LNCaP clone FGC (cell line): ENCODE results near the gene ARID1B.
A peak's percentile ranks its signal among the peaks of the same experiment; 100 is the strongest.

ENCODE experiments used
- DNase-seq: peaks from one replicate; pipeline ENCODE4 v3.0.0-alpha.2; 2011; ENCODE audit warnings: low read depth
- H3K4me3 ChIP-seq: 2 replicates; pipeline ENCODE4 v1.5.1; 2011; ENCODE audit warnings: mild to moderate bottlenecking, low read depth, low read length, control low read depth
- CTCF ChIP-seq: IDR thresholded peaks from 2 replicates; pipeline ENCODE4 v1.5.1; 2012; ENCODE audit warnings: mild to moderate bottlenecking; ENCODE audit not compliant: control insufficient read depth, insufficient read depth; ENCODE audit errors: extremely low read depth

ARID1B gene

GRCh38 chr6:156839129-156839528, 62.0 kb downstream of the ARID1B start:
- TF ChIP-seq CTCF: no peak
- H3K4me3 ChIP-seq: no peak overlapping the region
- no peak for DNase-seq

- TF ChIP-seq CTCF: no peak
- no peak for DNase-seq
- no peak overlapping the region for H3K4me3 ChIP-seq
Measured at GRCh38 chr6:156839591-156840001, 62.4 kb downstream of the ARID1B start.

- no peak for DNase-seq
- no peak overlapping the region for H3K4me3 ChIP-seq
- no peak for TF ChIP-seq CTCF
Measured at GRCh38 chr6:156840136-156840535, 63.0 kb downstream of the ARID1B start.

- no peak for TF ChIP-seq CTCF
- H3K4me3 ChIP-seq: no peak overlapping the region
- DNase-seq: no peak
Measured at GRCh38 chr6:156840606-156841005, 63.4 kb downstream of the ARID1B start.

GRCh38 chr6:156841508-156841907, 64.3 kb downstream of the ARID1B start:
- DNase-seq: no peak
- H3K4me3 ChIP-seq: no peak overlapping the region

GRCh38 chr6:156842598-156843250, 65.5 kb downstream of the ARID1B start:
- H3K4me3 ChIP-seq: no peak overlapping the region
- no peak for TF ChIP-seq CTCF
- DNase-seq: peak; percentile 55

More at GRCh38 chr6:156841508-156841907, 64.3 kb downstream of the ARID1B start:
- no peak for TF ChIP-seq CTCF

GRCh38 chr6:156844089-156844488, 66.9 kb downstream of the ARID1B start:
- TF ChIP-seq CTCF: no peak
- no peak for DNase-seq
- H3K4me3 ChIP-seq: no peak overlapping the region
